Activated effector memory CD4-positive, alpha-beta T cell treated with Interleukin-2 at 50 U/mL for 16 hours (primary cell): ENCODE measurements around the gene HNRNPH2.

Experiments used
- DNase-seq: peaks from one replicate; pipeline ENCODE4 v3.0.0-alpha.2; 2020

The HNRNPH2 gene

DNA sequence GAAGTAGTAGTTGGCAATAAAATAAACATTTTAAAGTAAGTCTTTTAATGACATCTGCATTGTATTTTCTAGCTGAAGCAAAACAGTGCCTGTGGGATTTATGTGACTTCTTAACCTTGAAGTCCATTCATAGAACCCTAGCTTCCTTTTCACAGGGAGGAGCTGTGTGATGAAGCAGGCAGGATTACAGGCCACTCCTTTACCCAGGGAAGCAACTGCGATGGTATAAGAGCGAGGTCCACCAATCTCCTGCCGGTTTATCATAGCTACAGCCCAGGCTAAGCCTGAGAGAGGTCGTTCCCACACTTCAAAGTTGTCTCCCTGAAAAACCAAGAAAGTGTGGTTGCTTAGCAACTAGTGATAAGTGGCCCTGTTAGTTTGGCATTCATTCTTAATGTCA lies 10.2 kb upstream of the HNRNPH2 start:
- no peak for DNase-seq

GRCh38 chrX:101398694-101399093 lies 9.3 kb upstream of the HNRNPH2 start:
- DNase-seq, result no peak

GRCh38 chrX:101399825-101400224 lies 8.2 kb upstream of the HNRNPH2 start:
- DNase-seq, result no peak

DNA sequence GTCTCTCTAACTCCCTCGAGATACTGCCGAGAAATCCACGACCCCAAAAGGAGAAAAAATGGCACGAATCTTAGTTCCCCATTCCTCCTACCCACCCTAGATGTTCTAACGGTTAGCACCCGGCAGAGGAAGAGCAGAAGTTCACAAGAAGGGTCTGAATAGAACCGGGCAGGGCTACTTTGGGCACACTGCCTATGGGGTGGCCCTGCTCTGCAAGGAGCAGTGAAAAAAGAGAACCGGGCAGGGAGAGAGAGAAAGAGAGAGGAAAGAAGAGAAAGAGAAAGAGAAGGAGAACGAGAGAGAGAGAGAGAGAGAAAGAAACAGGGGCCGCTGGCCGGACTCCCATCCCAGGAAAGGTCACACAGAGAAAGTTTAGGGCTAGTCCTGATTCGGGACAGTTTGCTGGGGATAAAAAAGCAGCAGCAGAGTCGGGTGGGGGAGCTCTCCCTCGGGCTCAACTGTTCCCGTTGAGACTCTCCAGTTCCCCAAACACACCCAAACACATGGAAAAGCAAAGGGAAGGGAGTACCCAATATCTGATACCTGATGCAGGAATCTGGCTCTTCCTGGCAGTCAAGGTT lies 765 bp upstream of the HNRNPH2 start:
- DNase-seq, result no peak

- DNase-seq, result no peak
Observed at GRCh38 chrX:101408532-101408841, 465 bp downstream of the HNRNPH2 start.

- no peak for DNase-seq
Observed at GRCh38 chrX:101409043-101409442, 1.0 kb downstream of the HNRNPH2 start.

DNA sequence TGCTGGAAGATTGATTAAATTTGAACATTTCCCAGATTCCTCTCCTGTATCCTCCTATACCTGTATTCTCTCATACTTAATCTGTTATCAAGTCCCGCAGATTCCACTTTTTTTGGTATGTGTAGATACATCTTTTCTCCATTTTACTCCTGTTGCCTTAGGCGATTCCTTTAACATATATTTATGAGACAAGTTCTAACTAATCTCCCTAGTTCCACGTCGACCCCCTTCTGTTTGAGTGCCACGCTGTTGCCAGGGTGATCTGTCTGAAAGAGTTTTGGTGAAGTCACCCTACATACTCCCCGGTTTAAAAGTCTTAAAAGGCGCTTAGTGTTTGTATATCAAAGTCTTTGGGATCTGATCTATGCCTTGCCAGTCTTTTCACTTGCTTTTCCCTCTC lies 2.4 kb downstream of the HNRNPH2 start:
- DNase-seq, result no peak

- no peak for DNase-seq
Observed at GRCh38 chrX:101411984-101412383, 4.0 kb downstream of the HNRNPH2 start.

GRCh38 chrX:101415180-101416145 lies 7.4 kb downstream of the HNRNPH2 start:
- DNase-seq, result no peak

GRCh38 chrX:101416691-101417090 lies 8.7 kb downstream of the HNRNPH2 start:
- DNase-seq, result no peak

- no peak for DNase-seq
Observed at GRCh38 chrX:101417190-101417589, 9.2 kb downstream of the HNRNPH2 start.

- peak; percentile 19 for DNase-seq
Observed at GRCh38 chrX:101417981-101418841, 10.2 kb downstream of the HNRNPH2 start.

- no peak for DNase-seq
Observed at GRCh38 chrX:101419489-101419888, 11.5 kb downstream of the HNRNPH2 start.

DNA sequence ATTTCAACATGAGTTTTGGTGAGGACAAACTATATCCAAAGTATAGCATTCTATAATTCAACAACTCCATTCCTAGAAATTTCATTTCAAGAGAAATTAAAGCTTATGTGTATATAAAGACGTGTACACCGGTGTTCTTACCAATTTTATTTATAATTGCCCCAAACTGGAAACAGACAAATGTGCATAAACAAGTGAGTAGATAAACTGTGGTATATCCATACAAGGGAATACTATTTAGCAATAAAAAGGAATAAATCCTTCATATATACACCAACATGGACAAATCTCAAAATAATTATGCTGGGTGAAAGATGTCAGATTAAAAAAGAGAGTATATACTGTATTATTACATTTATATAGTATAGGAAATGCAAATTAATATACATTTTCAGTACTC lies 19.9 kb downstream of the HNRNPH2 start:
- no peak for DNase-seq

DNA sequence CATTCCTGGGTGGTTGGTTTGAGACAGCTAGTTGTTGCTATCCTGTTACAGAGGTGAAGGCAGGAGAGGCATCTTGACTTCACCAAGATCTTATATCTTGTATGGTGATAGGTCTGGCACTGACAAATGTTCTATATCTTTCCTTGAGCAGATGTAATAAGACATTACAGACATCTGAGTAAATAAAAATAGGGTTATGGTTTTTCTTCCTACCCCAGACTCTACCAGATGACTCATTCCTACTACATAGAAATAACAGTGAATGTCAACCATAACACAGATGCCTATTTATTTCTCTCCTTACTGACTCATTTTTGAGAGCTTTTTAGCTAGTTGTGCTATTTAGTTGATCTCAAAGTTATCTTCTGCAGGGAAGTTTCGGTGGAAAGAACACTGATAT lies 21.9 kb downstream of the HNRNPH2 start:
- no peak for DNase-seq

GRCh38 chrX:101430457-101431078 lies 22.5 kb downstream of the HNRNPH2 start:
- no peak for DNase-seq

- DNase-seq, result no peak
Observed at GRCh38 chrX:101442085-101442484, 34.1 kb downstream of the HNRNPH2 start.

DNA sequence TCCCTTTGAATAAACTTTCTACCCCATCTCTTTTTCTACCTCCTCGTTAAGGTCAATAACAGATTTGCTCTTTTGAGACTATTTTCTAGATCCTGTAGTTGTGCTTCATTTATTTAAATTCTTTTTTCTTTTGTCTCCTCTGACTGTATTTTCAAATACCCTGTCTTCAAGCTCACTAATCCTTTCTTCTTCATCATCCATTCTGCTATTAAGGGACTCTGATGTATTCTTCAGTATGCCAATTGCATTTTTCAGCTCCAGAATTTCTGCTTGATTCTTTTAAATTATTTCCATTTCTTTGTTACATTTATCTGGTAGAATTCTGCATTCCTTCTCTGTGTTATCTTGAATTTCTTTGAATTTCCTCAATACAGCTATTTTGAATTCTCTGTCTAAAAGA lies 41.3 kb downstream of the HNRNPH2 start:
- DNase-seq, result no peak

DNA sequence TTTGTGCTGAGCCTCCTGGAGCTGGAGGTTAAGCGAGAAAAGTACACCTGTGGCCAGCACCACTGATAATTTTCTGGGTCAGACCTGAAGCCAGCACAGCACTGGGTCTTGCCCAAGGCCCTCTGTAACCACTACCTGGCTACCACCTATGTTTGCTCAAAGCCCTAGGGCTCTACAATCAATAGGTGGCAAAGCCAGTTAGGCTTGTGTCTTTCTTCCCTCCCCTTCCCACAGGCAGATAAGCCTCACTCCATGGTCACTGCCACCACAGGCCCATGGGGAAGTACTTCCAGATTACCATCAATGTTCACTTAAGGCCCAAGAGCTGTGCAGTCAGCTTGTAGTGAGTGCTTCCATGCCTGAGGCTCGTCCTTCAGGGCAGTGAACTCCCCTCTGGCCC lies 42.1 kb downstream of the HNRNPH2 start:
- no peak for DNase-seq

- DNase-seq, result no peak
Observed at GRCh38 chrX:101450961-101451360, 42.9 kb downstream of the HNRNPH2 start.

GRCh38 chrX:101452056-101452455 lies 44.0 kb downstream of the HNRNPH2 start:
- DNase-seq, result no peak

DNA sequence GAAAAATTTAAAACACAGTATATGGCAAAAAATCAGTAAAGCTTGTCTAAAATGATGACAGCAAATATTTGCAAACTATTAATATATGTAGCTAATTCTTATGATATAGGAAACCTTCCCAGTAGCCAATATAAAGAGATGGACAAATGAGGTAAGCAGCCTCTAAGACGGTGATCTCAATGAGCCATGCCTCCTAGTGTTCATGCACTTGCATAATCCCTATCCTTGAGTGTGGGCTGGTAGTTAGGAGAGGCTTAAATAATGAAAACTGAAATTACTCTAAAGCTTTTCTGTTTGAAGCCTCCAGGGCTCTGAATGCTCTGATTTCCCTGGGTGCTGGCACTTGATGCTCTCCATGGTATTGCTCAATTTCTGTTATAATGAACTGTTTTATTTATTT lies 52.6 kb downstream of the HNRNPH2 start:
- no peak for DNase-seq

DNA sequence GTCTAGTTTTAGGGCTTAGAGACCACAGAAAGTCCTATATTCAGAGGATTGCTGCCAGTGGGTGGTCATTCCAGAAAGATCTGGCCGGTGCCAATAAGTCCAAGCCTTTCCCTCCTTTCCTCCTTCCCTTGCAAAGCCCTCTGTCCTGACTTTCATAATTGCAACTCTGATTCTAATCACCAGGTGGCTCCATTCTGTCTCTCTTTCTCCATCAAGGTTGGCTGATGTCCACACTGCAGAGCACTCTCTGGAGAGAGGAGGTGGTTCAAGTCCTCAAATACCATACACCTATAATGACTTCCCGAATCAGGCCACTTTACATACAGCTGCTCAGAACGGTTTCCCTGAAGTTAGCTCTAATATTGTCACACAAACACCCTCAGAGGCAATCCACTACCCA lies 54.9 kb downstream of the HNRNPH2 start:
- no peak for DNase-seq
